Eye (tissue), 1 donor: ENCODE data around the gene CEP112.
"Not testable (repeated sequence)": the region's sequence is repeated elsewhere in the genome, so short reads cannot be mapped to it uniquely, and the experiment has no call there.

Experiments used
- DNase-seq: peaks from one replicate; pipeline ENCODE4 v3.0.0-alpha.2; 2015

Gene CEP112

DNA sequence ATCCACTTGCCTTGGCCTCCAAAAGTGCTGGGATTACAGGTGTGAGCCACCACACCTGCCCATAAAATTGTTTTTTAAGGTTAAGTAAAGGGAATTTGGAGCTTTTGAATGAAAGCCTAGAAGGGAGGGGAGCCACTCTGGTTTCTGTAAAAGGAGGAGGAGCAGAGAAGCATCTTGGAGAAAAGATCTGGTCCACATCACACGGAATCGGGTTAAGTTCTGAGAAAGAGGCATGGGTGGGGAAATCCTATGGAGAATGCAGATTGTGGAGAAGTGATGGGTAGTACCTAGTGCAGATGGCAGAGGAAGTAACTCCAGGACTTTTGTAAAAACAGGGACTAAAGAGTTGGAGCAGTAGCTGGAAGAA lies 18.3 kb upstream of the CEP112 start:
- DNase-seq = no peak

DNA sequence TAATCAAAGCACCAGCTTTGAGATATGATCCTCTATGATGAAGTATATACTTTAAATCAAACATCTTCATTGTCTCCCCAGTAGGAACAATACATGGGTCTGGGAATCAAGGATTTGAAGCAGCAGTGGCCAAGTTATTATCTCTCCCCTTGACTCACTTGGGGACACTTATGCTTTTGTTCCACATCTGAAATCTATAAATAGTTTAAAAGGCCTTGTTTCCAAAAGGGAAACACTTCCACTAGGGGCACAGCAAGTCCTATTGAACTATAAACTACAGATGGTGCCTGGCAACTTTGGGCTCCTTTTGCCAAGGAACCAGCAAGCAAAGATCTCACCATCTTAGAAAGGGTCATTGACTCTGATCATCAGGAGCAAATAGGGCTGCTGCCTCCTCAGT lies 16.0 kb upstream of the CEP112 start:
- DNase-seq = no peak

DNA sequence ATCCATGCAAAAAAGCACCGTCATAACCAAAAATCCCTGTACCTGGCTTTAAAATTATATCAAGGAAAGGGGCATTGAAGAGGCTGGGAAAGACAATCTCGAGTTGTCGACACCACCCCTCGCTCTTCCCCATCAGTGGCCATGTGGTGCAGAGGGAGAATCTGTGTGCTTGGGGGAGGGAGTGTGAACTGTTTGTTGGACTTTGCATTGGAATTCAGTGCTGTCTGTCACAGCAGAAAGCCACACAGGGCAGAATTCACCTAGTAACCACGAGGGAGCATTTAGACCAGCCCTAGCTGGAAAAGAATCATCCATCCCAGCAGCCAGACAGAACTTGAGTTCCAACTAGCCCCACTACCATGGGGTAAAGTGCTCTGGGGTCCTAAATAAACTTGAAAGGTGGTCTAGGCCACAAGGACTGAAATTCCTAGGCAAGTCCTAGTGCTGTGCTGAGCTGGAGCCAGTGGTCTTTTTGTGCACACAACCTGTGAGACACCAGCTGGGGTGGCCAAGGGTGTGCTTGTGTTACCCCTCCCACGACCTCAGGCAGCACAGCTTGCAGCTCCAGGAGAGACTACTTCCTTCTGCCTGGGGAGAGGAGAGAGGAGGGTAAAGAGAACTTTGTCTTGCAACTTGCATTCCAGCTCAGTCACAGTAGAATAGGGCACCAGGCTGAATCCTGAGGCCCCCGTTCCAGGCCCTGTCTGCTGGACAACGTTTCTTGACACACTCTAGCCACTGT lies 11.5 kb upstream of the CEP112 start:
- DNase-seq = no peak

DNA sequence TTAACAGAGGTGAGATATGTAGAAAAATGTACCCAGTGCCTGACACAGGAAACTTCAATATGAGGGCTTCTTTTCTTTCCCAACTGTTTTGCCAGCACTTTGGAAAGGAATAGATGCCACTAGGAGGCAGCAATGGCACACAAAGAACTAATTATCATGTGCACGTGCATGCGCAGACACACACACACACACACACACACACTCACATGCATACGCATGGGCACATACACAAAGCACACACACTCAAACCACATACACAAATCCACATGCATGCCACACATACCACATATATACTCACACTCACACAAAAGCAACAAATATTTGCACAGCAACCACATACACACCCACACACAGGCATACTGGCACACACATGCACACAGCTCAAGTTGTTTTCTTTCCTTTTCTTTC lies 8.8 kb upstream of the CEP112 start:
- peak; percentile 87 for DNase-seq

DNA sequence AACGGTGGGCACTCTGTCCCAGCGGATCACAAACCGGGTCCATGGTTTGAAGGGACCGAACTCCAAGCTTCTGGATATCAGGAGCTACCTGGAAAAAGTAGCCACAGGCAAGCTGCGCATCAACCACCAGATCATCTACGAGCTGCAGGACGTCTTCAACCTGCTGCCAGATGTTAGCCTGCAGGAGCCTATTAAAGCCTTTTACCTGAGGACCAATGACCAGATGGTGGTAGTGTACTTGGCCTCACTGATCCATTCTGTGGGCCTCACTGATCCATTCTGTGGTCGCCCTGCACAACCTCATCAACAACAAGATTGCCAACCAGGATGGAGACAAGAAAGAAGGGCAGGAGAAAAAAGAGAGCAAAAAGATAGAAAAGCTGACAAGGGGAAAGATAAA lies 6.3 kb upstream of the CEP112 start:
- DNase-seq = no peak

DNA sequence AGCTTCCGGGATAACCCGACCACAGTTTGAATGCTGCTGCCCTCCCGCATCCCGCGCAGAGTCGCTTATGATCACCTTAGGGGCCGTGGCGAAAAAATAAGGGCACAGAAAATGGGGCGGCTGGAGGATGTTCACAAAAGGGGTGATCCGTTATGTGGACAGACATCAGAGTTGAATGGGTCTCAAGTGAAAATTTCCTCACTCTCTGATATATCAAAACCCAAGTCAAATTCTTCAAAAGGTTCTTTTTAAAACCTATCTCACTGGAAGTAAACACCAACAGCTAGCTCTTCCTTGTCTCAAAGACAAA lies 400 bp upstream of the CEP112 start:
- DNase-seq = no peak

DNA sequence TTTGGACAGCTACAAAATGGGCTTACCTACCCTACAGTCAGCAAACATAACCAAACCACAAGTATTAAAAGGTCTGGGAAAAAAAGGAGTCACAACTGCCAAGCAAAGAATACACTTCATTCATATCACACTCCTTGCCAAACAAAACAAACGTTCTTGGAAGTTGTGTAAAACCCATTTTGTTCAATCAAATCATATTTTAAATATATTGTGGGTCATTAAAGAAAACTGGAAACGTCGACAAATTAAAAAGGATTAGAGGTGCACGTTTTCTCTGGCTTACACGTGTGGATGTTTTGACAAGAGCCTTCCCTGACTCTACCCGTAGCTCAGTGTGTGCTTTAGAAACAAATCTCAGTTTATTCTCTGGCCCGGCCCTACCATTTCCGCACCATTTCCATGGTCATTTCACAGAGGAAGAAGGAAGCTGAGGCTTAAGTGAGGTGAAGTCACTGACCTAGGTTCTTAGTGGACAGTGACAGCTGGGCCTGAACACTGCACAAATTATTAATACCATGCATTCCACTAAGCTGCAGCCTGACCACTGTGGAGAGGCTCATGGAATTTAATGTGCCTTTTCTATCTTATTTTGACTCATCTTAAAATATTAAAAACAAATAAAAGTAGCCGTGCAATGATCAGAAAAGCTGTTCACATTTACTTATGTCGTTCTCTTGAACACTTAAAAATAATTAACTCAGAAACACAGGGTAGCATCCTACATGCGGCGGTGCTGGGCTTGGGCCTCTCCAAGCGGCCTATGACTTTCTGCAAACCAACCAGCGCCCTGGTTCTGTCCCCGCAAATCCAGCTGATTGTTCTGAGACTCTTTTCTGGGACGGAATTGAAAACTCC lies 968 bp downstream of the CEP112 start:
- DNase-seq = peak; percentile 72

DNA sequence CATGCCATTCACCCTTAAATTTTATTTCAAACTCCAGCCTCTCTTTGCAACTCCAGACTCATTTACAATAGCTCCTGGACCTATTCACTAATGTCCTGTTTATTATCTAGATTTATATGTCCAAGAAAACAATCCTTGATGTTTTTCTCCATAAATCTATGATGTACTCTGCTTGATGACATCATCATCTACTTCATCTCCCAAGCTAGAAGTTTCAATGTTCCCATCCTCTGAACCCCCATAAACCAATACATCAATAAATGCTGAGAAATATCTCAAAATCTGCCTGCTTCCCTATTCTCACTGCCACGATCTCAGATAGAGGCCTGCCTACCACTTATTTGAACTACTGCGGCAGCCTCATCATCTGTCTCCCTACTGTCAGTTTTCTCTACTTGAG lies 4.2 kb downstream of the CEP112 start:
- DNase-seq = no peak

DNA sequence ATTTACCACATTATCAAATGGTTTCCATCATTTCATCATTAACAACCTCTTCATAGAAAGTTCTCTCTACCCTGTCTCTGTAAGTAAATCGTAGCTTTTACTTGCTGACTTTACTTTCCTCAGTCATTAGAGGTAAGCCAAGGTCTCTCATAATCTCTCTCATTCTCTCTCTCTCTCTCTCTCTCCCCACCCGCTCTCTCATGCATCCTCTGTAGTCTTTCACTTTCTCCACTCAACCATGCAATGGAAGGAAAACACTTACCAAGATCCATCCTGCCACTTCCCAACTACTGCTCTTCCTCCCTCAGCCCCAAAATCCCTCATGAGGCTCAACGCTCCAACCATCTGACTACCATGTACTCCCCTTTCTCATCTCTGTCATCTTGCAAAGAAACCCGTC lies 6.1 kb downstream of the CEP112 start:
- DNase-seq = peak; percentile 58

DNA sequence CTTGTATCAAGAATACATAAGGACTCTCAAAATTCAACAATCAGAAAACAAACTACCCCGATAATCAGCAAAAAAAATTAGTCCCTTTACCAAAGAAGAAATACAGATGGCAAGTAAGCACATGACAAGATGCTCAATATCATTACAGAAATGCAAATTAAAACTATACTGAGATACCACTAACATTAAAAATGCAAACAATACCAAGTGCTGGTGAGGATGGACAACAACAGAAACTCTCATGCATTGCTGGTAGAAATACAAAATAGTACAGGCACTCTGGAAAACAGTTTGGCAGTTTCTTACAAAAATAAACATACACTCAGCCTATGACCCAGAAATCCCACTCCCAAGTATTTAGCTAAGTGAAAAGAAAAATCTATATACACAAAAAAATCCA lies 7.5 kb downstream of the CEP112 start:
- DNase-seq = no peak

DNA sequence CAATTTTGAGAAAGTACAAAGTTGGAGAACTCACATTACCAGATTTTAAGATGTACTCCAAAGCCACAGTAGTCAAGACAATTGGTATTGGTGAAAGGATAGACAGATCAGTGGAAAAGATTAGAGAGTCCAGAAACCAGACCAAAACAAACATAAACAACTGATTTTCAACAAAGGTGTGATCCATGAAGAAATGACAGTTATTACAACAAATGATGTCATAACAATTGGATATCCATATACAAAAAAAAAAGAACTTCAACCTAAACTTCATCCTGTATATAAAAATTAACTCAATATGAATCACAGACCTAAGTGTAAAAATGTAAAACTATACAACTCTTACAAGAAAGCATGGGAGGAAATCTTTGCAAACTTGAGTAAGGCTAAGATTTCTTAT lies 8.4 kb downstream of the CEP112 start:
- no peak for DNase-seq

DNA sequence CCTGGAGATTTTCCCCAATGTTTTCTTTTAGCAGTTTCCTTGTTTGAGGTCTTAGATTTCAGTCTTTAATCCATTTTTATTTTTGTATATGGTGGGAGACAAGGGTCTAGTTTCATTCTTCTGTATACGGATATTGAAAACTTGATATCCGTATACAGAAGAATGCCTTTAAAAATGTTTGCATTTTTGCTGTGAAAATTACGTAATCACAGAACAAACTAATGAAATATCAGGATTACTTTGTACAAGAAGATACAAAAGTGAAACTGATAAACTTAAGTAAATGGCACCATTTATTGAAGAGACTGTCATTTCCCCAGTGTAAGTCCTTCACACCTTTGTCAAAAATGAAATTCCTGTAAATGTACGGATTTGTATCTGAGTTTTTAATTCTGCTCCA lies 13.3 kb downstream of the CEP112 start:
- DNase-seq = no peak

DNA sequence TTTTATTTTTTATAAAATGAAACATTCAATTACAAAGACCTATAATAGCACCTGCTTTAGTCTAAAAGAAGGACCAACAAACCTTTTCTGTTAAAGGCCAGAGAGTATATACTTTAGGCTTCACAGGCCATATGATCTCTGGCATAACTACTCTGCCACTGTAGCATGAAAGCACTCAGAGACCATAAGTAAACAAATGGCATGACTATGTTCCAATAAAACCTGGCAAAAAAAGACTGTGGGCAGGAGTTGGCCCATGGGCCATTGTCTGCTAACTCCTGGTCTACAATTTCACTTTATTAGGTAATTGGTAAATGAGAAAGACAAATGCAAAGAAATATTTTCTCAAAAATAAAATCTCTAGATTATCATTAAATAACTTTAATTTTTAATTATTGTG lies 14.9 kb downstream of the CEP112 start:
- no peak for DNase-seq

DNA sequence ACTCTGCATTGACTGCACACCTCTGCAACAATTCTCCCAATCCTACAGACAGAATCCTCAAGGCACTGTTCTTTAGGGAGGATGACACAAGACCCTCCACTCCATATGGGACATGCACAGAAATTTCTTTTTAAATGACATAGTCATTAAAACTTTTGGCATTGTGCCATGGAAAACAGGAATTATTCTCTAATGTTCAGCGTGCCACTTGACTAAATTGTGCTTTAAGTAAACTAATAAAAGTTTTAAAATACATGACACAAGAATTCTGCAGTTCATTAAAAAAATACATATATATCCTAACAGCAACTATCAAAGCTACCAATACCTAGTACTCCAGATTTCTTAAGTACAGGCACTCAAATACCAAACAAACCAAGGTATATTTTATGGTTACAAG lies 16.0 kb downstream of the CEP112 start:
- no peak for DNase-seq

DNA sequence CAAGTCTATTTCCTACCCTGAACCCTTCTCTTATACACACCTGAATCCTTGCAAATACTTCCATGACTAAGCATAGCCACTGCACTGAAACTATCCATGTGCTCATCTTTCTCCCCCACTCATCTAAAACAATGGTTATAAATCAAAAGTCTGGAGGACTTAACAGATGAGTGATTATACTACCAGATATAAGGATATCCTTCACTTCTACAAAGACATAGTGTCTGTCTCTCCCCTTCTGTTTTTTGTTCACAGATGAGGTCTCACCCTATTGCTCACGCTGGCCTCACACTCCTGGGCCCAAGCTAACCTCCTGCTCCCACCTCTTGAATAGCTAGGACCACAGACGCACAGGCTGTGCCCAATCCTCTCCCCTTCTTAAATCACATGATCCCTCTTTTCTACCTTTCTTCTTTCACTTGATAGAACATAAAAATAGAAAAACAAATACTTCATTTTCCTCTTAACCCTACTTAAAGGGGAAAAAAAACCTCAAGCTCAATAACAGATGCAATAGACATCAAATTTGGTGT lies 19.2 kb downstream of the CEP112 start:
- DNase-seq = no peak

DNA sequence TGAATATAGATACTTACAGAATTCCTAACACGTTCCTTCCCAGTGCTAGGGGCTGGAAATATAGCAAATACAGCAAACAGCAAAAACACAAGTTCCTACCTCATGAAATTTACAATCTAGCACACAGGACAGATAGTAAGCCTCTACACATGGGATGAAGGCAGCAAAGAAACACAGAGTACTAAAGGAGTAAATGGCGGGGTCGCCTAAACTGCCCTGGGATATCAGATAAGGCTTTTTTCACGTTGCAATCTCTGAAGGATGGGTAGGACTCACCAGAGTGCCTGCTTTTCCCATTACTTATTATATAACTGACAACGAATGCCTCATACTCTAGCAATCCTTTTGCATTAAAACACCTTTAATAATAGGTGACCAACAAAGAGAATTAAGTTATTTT lies 19.8 kb downstream of the CEP112 start:
- no peak for DNase-seq

DNA sequence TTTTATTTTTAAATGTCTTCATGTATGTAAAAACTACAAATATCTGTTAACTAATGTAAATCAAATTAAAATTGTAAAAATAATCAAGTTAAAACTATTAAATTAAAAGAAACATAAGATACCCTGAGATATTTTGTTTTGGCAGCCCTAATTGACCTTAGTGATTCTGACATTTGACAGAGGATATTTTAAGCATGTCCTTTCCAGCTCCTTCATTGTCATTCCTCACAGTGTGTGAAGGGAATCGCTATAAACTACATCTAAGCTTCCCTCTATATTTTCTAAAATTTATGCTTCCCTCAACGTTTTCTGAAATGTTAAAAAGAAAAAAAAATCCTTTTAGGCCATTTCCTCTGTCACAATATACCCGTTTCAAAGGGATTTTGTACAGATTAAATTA lies 20.2 kb downstream of the CEP112 start:
- no peak for DNase-seq

DNA sequence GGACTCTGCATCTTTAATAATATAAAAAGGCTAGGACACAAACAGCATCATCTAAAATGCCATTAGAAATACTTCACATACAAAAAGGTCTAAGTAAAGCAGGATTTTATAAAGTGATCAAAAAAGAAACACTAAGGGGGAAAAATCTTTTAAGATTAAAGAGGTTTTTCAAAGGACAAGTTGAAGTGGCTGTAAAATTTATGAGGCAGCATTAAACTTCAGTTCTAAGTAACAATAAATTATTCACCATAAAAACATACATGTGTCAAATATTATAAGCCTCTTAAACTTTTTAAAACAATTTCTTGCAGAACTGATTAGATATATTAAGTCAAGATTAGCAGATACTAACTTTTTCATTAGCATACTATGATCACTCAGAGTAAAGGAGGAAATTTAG lies 20.8 kb downstream of the CEP112 start:
- no peak for DNase-seq

DNA sequence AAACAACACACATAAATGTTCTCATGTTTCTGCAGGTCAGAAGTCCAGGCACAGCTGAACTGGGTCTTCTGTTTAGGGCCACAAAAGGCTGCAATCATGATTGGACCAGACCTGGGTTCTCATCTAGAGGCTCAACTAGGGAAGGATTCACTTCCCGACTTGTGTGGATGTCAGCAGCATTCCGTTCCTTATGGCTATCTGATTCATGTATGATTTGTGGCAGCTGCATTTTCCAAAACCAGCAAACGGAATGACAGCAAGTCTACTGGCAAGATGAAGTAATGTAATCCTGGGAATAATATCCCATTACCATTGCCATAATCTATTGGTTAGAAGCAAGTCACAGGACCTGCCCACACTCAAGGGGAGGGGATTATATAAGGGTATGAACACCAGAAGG lies 22.1 kb downstream of the CEP112 start:
- no peak for DNase-seq

DNA sequence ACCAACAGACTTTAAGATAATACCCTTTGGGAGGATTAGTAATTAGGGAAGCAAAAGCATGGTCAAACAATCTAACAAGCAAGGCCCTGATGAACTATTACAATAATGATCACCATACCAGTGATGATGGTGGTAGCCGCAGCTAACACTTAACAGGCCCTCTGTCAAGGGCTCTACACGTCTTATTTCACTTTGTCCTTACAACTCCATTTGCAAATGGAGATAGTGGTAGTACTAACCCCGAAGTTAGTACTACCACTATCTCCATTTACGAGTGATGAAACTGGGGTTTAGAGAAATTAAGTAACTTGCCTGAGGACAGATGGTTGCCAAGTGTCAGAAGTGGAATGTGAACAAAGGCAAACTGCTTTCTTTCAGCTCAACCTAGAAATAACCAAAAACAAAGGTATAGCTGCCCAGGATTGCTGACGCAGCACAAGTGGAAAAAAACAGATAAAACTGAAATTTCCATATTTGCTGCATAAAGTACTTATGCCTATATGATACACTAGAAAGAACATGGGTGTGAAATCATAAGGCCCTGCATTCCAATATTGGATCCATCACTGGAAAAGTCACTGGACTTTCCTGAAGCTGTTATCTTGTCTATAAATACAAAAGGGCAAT lies 24.6 kb downstream of the CEP112 start:
- DNase-seq = no peak

DNA sequence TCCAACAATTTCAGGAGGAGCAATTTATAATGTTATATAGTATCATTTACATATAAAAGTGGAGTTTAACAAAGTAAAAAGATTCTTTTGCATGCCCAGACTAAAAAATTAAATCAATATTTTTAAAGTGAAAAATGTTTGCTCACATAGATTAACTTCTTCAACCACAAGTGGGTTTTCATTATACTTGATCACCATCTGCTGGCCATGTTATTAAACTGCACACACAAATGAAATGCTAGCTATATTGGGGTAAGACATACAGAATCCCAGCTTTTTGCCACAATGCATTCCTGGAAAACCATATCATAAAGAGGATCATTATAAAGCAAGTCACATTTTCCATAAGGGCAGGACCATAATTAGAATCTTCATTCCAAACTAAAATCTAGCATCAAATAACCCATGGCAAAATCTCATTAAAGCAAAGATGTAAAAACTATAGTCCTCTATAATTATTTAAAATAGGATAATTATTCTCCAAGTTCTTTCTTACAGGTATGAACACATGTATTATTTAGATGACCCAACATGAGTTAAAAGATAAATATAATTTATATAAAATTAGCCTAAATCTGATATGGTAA lies 26.3 kb downstream of the CEP112 start:
- peak; percentile 81 for DNase-seq

DNA sequence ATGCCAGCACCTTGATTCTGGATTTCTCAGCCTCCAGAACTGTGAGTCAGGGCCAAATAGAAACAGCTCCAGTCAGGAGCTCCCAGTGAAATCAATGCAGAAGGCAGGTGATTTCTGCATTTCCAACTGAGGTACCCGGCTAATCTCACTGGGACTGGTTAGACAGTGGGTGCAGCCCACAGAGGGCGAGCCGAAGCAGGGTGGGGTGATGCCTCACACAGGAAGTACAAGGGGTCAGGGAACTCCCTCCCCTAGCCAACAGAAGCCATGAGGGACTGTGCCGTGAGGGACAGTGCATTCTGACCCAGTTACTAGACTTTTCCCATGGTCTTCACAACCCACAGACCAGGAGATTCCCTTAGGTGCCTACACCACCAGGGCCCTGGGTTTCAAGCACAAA lies 36.9 kb downstream of the CEP112 start:
- DNase-seq = not testable (repeated sequence)

DNA sequence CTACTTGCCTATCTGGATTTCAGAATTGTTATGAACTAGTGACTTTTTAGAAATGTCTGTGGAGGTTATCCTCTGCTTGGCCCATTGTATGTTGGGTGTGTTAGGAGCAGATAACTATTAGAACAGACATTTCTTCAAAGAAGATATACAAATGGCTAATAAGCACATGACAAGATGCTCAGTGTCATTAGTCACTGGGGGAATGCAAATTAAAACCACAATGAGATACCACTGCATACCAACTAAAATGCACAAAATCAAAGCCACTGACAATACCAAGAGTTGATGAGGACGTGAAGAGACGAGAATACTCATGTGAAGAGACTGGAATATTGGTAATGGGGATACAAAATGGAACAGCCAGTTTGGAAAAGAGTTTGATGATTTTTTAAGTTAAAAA lies 39.2 kb downstream of the CEP112 start:
- no peak for DNase-seq

DNA sequence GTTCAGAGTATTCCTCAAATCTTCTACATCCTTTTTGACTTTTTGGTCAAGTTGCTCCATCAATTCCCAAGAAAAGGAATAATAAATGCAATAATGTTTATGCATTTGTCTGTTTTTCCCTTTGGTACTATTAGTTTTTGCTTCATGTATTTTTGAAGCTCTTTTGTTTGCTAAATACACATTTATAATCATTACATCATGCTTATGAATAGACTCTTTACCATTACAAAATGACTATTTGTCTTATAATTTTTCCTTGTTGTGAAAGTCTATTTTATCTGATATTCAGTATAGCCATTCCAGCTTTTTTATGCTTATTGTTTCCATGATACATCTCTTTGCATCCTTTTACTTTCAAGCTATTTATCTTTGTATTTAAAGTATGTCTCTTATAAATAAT lies 41.2 kb downstream of the CEP112 start:
- no peak for DNase-seq
